Right lobe of liver (tissue), 6 donors: ENCODE measurements around the gene MAST4. TPM values are rescaled to one million over a fixed set of nuclear protein-coding genes. Genes with fewer than 3 reads are reported as not detected.

Source experiments
- ATAC-seq, 4 donors: fragments of 200-7000 bp; cut with Tn5 transposase; one replicate each; pipeline ENCODE4 v1.9.1; 2020; ENCODE audit warnings: mild to moderate bottlenecking in 4 of 4, moderate library complexity in 4 of 4
- DNase-seq, 3 donors: peaks; one replicate each; pipeline ENCODE4 v3.0.0-alpha.2; 2020
- H3K27ac ChIP-seq, 3 donors: fragments of 200-600 bp; one replicate each; pipeline ENCODE4 v1.8.0; 2022
- H3K27me3 ChIP-seq, 2 donors: fragments of 200-600 bp; one replicate each; pipeline ENCODE4 v1.8.0; 2022
- H3K36me3 ChIP-seq, 4 donors: fragments of 200-600 bp; sonication (generic) in 1 of 4; one replicate each; pipeline versions ENCODE4 v1.5.1 to v1.8.0; 2017 to 2022; ENCODE audit warnings: control low read depth in 1 of 4
- H3K4me1 ChIP-seq, 4 donors: fragments of 200-600 bp; sonication (generic) in 1 of 4; one replicate each; pipeline versions ENCODE4 v1.5.1 to v1.8.0; 2017 to 2022; ENCODE audit warnings: control low read depth in 1 of 4
- H3K4me3 ChIP-seq, 3 donors: fragments of 200-600 bp; one replicate each; pipeline ENCODE4 v1.8.0; 2022
- H3K9me3 ChIP-seq, 4 donors: fragments of 200-600 bp; sonication (generic) in 1 of 4; one replicate each; pipeline versions ENCODE4 v1.5.1 to v1.8.0; 2017 to 2022; ENCODE audit warnings: control low read depth in 1 of 4
- POLR2A ChIP-seq: fragments of 450-650 bp; IDR thresholded peaks from one replicate; pipeline ENCODE4 v1.6.1; 2017; ENCODE audit warnings: antibody characterized with exemption, mild to moderate bottlenecking
- whole genome bisulfite sequencing: methylation state at CpG from one replicate; pipeline ENCODE4 v1.1.6; 2018; ENCODE audit warnings: low coverage, low lambda C conversion rate; ENCODE audit not compliant: insufficient coverage; ENCODE audit errors: missing lambda C conversion rate; 5-methylcytosine and 5-hydroxymethylcytosine counted together
- intact Hi-C, 2 donors: fragments of 100-400 bp; cut with DNase I; formaldehyde crosslinking; loops; one replicate each; pipeline versions ENCODE4 v1.11.2 to v1.14.1; 2022
- total RNA-seq, 6 experiments: library from RNA; depleted of rRNA in 2 of 6; stranded (reverse); fragments of >200 nt in 2 of 6; fragmentation: NEBNext Ultra II Directional in 3 of 6; extraction: Animal tissue kit (Norgen Biotek cat#: 25700) in 3 of 6; gene quantifications; one replicate each; pipeline versions ENCODE4 v1.1.0 to v1.2.4, GENCODE V29; 2016 to 2023
- TF ChIP-seq, protein P1 (sequence below), 4 donors: fragments of 200-600 bp in 3 of 4; fragments of 450-650 bp in 1 of 4; IDR thresholded peaks; one replicate each; pipeline versions ENCODE4 v1.5.1 to v1.8.0; 2016 to 2022; ENCODE audit warnings: antibody characterized with exemption in 4 of 4, mild to moderate bottlenecking in 2 of 4
- donor health status: DM: no; HTN: yes; CAD: no.
- donor health status: DM: no; HTN: no; CAD: no.
- donor health status: DM: no; HTN: no; CAD: no.
- donor health status: DM: no; HTN: yes; CAD: no.
- donor health status: DM: no; HTN: yes; CAD: no.

The MAST4 gene
- total RNA-seq, 6 experiments from 2014 or later = 9.4 to 23.5 (median 13.9) TPM

- intact Hi-C loops = loop anchor here in 1 of 2 donors (5.0 kb wide), 1 partner anchor 450 kb away; no protein-coding TSS in a partner anchor
- Histone ChIP-seq H3K36me3 (no peaks in the 10 kb centered on the region), H3K27me3 (no peaks in the 10 kb centered on the region), H3K4me3 (no peak overlapping the region), H3K27ac (no peak overlapping the region), H3K4me1 (no peaks in the 10 kb centered on the region), H3K9me3 (no peaks in the 10 kb centered on the region)
- WGBS = 18% methylated on average over 5 of the region's 5 CpGs
- ATAC-seq = peak; percentile 66 to 75 (median 67)
- no peak for TF ChIP-seq POLR2A
- TF ChIP-seq, protein P1, sequence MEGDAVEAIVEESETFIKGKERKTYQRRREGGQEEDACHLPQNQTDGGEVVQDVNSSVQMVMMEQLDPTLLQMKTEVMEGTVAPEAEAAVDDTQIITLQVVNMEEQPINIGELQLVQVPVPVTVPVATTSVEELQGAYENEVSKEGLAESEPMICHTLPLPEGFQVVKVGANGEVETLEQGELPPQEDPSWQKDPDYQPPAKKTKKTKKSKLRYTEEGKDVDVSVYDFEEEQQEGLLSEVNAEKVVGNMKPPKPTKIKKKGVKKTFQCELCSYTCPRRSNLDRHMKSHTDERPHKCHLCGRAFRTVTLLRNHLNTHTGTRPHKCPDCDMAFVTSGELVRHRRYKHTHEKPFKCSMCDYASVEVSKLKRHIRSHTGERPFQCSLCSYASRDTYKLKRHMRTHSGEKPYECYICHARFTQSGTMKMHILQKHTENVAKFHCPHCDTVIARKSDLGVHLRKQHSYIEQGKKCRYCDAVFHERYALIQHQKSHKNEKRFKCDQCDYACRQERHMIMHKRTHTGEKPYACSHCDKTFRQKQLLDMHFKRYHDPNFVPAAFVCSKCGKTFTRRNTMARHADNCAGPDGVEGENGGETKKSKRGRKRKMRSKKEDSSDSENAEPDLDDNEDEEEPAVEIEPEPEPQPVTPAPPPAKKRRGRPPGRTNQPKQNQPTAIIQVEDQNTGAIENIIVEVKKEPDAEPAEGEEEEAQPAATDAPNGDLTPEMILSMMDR (IDR thresholded peaks at IDR 0.05) = peak; percentile 51 to 58 (median 56)
- peak in 1 of 3 donors; percentile 31 for DNase-seq
Measured at GRCh38 chr5:66757219-66757833, 161.1 kb downstream of the MAST4 start.

DNA sequence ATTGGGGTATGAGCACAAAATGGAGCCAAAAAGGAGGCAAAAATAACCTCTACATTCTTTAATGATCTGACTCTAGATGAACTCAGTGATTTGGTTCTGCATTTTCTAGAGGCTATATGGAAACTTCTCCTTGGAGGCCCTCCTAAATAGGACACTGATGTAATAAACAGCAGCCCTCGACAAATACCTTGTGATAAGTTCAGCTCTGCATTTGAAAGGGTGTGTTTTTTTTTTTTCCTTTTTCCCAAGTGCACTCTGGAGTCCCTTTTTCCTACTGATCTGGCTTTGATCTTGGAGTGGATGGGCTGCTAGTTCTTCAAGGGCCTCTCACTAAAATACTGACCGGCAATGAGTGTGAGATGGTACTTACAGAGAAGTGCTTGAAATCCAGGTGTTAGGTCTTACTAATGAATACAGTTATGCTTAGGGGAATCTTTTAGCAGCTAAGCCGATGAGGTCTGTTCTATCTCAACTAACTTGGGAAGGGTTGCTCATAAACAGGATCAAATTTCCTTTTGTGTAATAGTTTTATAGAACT lies 161.7 kb downstream of the MAST4 start:
- Histone ChIP-seq H3K9me3 (no peaks in the 10 kb centered on the region), H3K36me3 (no peaks in the 10 kb centered on the region), H3K27me3 (no peaks in the 10 kb centered on the region), H3K4me3 (no peak overlapping the region), H3K4me1 (no peaks in the 10 kb centered on the region), H3K27ac (no peak overlapping the region)
- 64% methylated on average over 3 of the region's 3 CpGs for whole genome bisulfite sequencing
- no peak for TF ChIP-seq POLR2A
- TF ChIP-seq, protein P1 (IDR thresholded peaks at IDR 0.05) = no peak
- ATAC-seq = no peak
- DNase-seq = no peak
- intact Hi-C loops = loop anchor here in 1 of 2 donors (5.0 kb wide), 1 partner anchor 451 kb away; no protein-coding TSS in a partner anchor

DNA sequence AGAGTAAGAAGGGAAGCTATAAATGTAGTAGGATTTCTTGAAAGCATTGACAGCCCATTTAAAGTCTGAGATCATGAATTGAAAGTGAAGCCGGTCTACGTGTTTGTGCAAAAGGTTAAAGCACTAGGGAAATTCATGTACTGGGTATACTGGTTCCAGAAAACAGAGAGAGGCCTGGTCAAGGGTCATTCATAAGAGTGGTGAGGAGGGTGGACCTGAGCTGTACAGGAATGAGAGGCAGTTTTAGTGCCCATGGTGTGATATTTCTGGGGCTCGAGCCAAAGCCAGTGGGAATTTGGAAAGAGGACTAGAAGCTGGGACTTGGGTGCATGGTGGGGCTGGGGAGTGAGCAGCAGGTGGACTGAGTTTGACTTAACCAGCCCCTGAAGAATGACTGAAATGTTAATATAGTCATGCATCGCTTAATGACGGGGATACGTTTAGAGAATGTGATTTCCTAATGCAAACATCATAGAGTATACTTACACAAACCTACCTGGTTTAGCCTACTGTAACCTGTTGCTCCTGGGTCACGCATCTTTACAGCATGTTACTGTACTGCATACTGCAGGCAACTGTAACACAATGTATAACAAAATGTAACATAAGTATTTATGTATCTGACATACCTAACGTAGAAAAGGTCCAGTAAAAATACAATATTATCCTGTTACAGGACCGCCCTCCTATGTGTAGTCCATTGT lies 173.0 kb downstream of the MAST4 start:
- intact Hi-C loops = no loop called here
- no peaks in the 10 kb centered on the region for H3K4me1 ChIP-seq
- DNase-seq = peak in 1 of 3 donors; percentile 53

GRCh38 chr5:66769839-66770617 lies 173.8 kb downstream of the MAST4 start:
- H3K27me3 ChIP-seq = no peaks in the 10 kb centered on the region
- intact Hi-C loops = no loop called here
- no peaks in the 10 kb centered on the region for H3K36me3 ChIP-seq
- H3K4me3 ChIP-seq = no peak overlapping the region
- H3K4me1 ChIP-seq = no peaks in the 10 kb centered on the region
- H3K27ac ChIP-seq = no peak overlapping the region
- TF ChIP-seq, protein P1 (IDR thresholded peaks at IDR 0.05) = peak in 1 of 4 donors; percentile 21
- no peak for TF ChIP-seq POLR2A
- ATAC-seq (peak in 2 of 4 donors; percentile 23 to 24), DNase-seq (no peak)
- 71% methylated on average over 8 of the region's 8 CpGs for WGBS
- H3K9me3 ChIP-seq = no peaks in the 10 kb centered on the region

More for the DNA sequence above, 173.0 kb downstream of the MAST4 start:
- TF ChIP-seq, protein P1 (IDR thresholded peaks at IDR 0.05) = no peak
- no peak for TF ChIP-seq POLR2A
- WGBS = 66% methylated on average over 9 of the region's 9 CpGs
- Histone ChIP-seq H3K4me3 (no peak overlapping the region), H3K9me3 (no peaks in the 10 kb centered on the region), H3K27me3 (no peaks in the 10 kb centered on the region), H3K36me3 (no peaks in the 10 kb centered on the region), H3K27ac (no peak overlapping the region)
- peak; percentile 75 to 89 (median 84) for ATAC-seq
